ENCODE results near the gene TM4SF4. TPM values are rescaled to one million over a fixed set of nuclear protein-coding genes. Genes with fewer than 3 reads are reported as not detected.

Gene TM4SF4
- total RNA-seq, 5 donors from 2014 or later (not counting 1 experiment from before 2014, with no cell fraction given) = 0.85 to 1.1 (median 0.86) TPM; not detected in 2

GRCh38 chr3:149450281-149450680, 24.2 kb upstream of the TM4SF4 start:
- ATAC-seq (replicated peaks in 1 of 4) (no peak), DNase-seq (no peak)
- Histone ChIP-seq H3K4me3 (ENCODE audit: control insufficient read depth in 1 of 2, extremely low read depth in 1 of 2, low read length in 1 of 2) (no peak overlapping the region), H3K27ac (ENCODE audit: low read length) (no peak overlapping the region), H3K9me3 (no peaks in the 10 kb centered on the region), H3K36me3 (ENCODE audit: control insufficient read depth in 2 of 2, extremely low read depth in 1 of 2, insufficient read depth in 1 of 2, low read length in 1 of 2) (no peaks in the 10 kb centered on the region), H3K27me3 (replicated peaks in 1 of 2; ENCODE audit: control insufficient read depth in 2 of 2, extremely low read depth in 1 of 2, insufficient read depth in 2 of 2, low read length in 1 of 2) (peaks cover 0 to 5% of the 10 kb centered on the region in 2 experiments), H3K4me1 (ENCODE audit: control insufficient read depth in 1 of 2, extremely low read depth in 1 of 2, insufficient read depth in 2 of 2, low read length in 2 of 2) (no peaks in the 10 kb centered on the region)
- Mint-ChIP-seq H3K27ac (no peak overlapping the region), H3K9me3 (peaks cover 7 to 23% (median 10%) of the 10 kb centered on the region in 3 donors), H3K4me1 (no peaks in the 10 kb centered on the region), H3K4me3 (no peak overlapping the region), H3K36me3 (no peaks in the 10 kb centered on the region), H3K27me3 (peaks cover 6 to 8% of the 10 kb centered on the region in 2 donors)
- WGBS (ENCODE audit: insufficient coverage) = no CpG with 5 or more reads among the region's 2 CpGs
- ChIA-PET POLR2A (no interaction called here), CTCF (no interaction called here)

- Mint-ChIP-seq H3K36me3 (no peaks in the 10 kb centered on the region), H3K27me3 (peaks cover 14 to 15% of the 10 kb centered on the region in 2 donors), H3K27ac (no peak overlapping the region), H3K9me3 (peaks cover 7 to 23% (median 10%) of the 10 kb centered on the region in 3 donors), H3K4me3 (no peak overlapping the region), H3K4me1 (no peaks in the 10 kb centered on the region)
- Histone ChIP-seq H3K9me3 (no peaks in the 10 kb centered on the region), H3K27ac (ENCODE audit: low read length) (no peak overlapping the region), H3K4me1 (ENCODE audit: control insufficient read depth in 1 of 2, extremely low read depth in 1 of 2, insufficient read depth in 2 of 2, low read length in 2 of 2) (no peaks in the 10 kb centered on the region), H3K4me3 (ENCODE audit: control insufficient read depth in 1 of 2, extremely low read depth in 1 of 2, low read length in 1 of 2) (no peak overlapping the region), H3K27me3 (replicated peaks in 1 of 2; ENCODE audit: control insufficient read depth in 2 of 2, extremely low read depth in 1 of 2, insufficient read depth in 2 of 2, low read length in 1 of 2) (peaks cover 2 to 5% of the 10 kb centered on the region in 2 experiments), H3K36me3 (ENCODE audit: control insufficient read depth in 2 of 2, extremely low read depth in 1 of 2, insufficient read depth in 1 of 2, low read length in 1 of 2) (no peaks in the 10 kb centered on the region)
- ChIA-PET CTCF (no interaction called here), POLR2A (no interaction called here)
- DNase-seq = no peak
- no peak for ATAC-seq (replicated peaks in 1 of 4)
- WGBS (ENCODE audit: insufficient coverage) = 51% methylated on average over 3 of the region's 3 CpGs
These were observed 22.5 kb upstream of the TM4SF4 start for GRCh38 chr3:149452036-149452435.

GRCh38 chr3:149453140-149453805, 21.2 kb upstream of the TM4SF4 start:
- H3K4me1 Mint-ChIP-seq = no peaks in the 10 kb centered on the region
- no peak overlapping the region for H3K4me3 ChIP-seq (ENCODE audit: control insufficient read depth in 1 of 2, extremely low read depth in 1 of 2, low read length in 1 of 2)
- H3K36me3 Mint-ChIP-seq = no peaks in the 10 kb centered on the region
- whole genome bisulfite sequencing (ENCODE audit: insufficient coverage) = no CpG with 5 or more reads among the region's 1 CpG
- H3K9me3 ChIP-seq = no peaks in the 10 kb centered on the region
- CTCF ChIA-PET = no interaction called here
- no peak overlapping the region for H3K27ac ChIP-seq (ENCODE audit: low read length)
- peaks cover 2 to 5% of the 10 kb centered on the region in 2 experiments for H3K27me3 ChIP-seq (replicated peaks in 1 of 2; ENCODE audit: control insufficient read depth in 2 of 2, extremely low read depth in 1 of 2, insufficient read depth in 2 of 2, low read length in 1 of 2)
- peaks cover 15 to 16% of the 10 kb centered on the region in 2 donors for H3K27me3 Mint-ChIP-seq
- H3K4me1 ChIP-seq (ENCODE audit: control insufficient read depth in 1 of 2, extremely low read depth in 1 of 2, insufficient read depth in 2 of 2, low read length in 2 of 2) = no peaks in the 10 kb centered on the region
- POLR2A ChIA-PET = no interaction called here
- H3K9me3 Mint-ChIP-seq = peaks cover 7 to 23% (median 10%) of the 10 kb centered on the region in 3 donors
- no peaks in the 10 kb centered on the region for H3K36me3 ChIP-seq (ENCODE audit: control insufficient read depth in 2 of 2, extremely low read depth in 1 of 2, insufficient read depth in 1 of 2, low read length in 1 of 2)
- no peak overlapping the region for H3K27ac Mint-ChIP-seq
- no peak overlapping the region for H3K4me3 Mint-ChIP-seq
- ATAC-seq (replicated peaks in 1 of 4) (no peak), DNase-seq (no peak)

GRCh38 chr3:149454746-149455145, 19.8 kb upstream of the TM4SF4 start:
- CTCF ChIA-PET = interaction anchor here in 1 of 2 donors (1.1 kb wide), 1 partner anchor 46 kb away, joined by 3 read pairs; no protein-coding TSS in a partner anchor
- DNase-seq (no peak), ATAC-seq (replicated peaks in 1 of 4) (no peak)
- Histone ChIP-seq H3K4me3 (ENCODE audit: control insufficient read depth in 1 of 2, extremely low read depth in 1 of 2, low read length in 1 of 2) (no peak overlapping the region), H3K4me1 (ENCODE audit: control insufficient read depth in 1 of 2, extremely low read depth in 1 of 2, insufficient read depth in 2 of 2, low read length in 2 of 2) (no peaks in the 10 kb centered on the region), H3K9me3 (no peaks in the 10 kb centered on the region), H3K36me3 (ENCODE audit: control insufficient read depth in 2 of 2, extremely low read depth in 1 of 2, insufficient read depth in 1 of 2, low read length in 1 of 2) (no peaks in the 10 kb centered on the region), H3K27me3 (replicated peaks in 1 of 2; ENCODE audit: control insufficient read depth in 2 of 2, extremely low read depth in 1 of 2, insufficient read depth in 2 of 2, low read length in 1 of 2) (peaks cover 2% of the 10 kb centered on the region in 2 experiments), H3K27ac (ENCODE audit: low read length) (no peak overlapping the region)
- Mint-ChIP-seq H3K36me3 (no peaks in the 10 kb centered on the region), H3K4me3 (no peak overlapping the region), H3K27me3 (peaks cover 15% of the 10 kb centered on the region in 2 donors), H3K27ac (no peak overlapping the region), H3K9me3 (peaks cover 7 to 23% (median 10%) of the 10 kb centered on the region in 3 donors), H3K4me1 (no peaks in the 10 kb centered on the region)
- POLR2A ChIA-PET = no interaction called here

- no peak overlapping the region for H3K27ac Mint-ChIP-seq
- no CpG with 5 or more reads among the region's 3 CpGs for WGBS (ENCODE audit: insufficient coverage)
- CTCF ChIA-PET = interaction anchor here in 1 of 2 donors (1.1 kb wide), 1 partner anchor 46 kb away, joined by 3 read pairs; no protein-coding TSS in a partner anchor
- Histone ChIP-seq H3K27ac (ENCODE audit: low read length) (no peak overlapping the region), H3K4me3 (ENCODE audit: control insufficient read depth in 1 of 2, extremely low read depth in 1 of 2, low read length in 1 of 2) (no peak overlapping the region), H3K9me3 (no peaks in the 10 kb centered on the region), H3K4me1 (ENCODE audit: control insufficient read depth in 1 of 2, extremely low read depth in 1 of 2, insufficient read depth in 2 of 2, low read length in 2 of 2) (no peaks in the 10 kb centered on the region), H3K36me3 (ENCODE audit: control insufficient read depth in 2 of 2, extremely low read depth in 1 of 2, insufficient read depth in 1 of 2, low read length in 1 of 2) (no peaks in the 10 kb centered on the region), H3K27me3 (replicated peaks in 1 of 2; ENCODE audit: control insufficient read depth in 2 of 2, extremely low read depth in 1 of 2, insufficient read depth in 2 of 2, low read length in 1 of 2) (peaks cover 0 to 2% of the 10 kb centered on the region in 2 experiments)
- H3K9me3 Mint-ChIP-seq = peaks cover 7 to 21% (median 10%) of the 10 kb centered on the region in 3 donors
- H3K36me3 Mint-ChIP-seq = no peaks in the 10 kb centered on the region
- ATAC-seq (replicated peaks in 1 of 4) (no peak), DNase-seq (no peak)
- no peaks in the 10 kb centered on the region for H3K4me1 Mint-ChIP-seq
- no peak overlapping the region for H3K4me3 Mint-ChIP-seq
- peaks cover 12 to 15% of the 10 kb centered on the region in 2 donors for H3K27me3 Mint-ChIP-seq
- POLR2A ChIA-PET = no interaction called here
These were observed 19.1 kb upstream of the TM4SF4 start for GRCh38 chr3:149455366-149455765.

- Histone ChIP-seq H3K36me3 (ENCODE audit: control insufficient read depth in 2 of 2, extremely low read depth in 1 of 2, insufficient read depth in 1 of 2, low read length in 1 of 2) (no peaks in the 10 kb centered on the region), H3K27me3 (replicated peaks in 1 of 2; ENCODE audit: control insufficient read depth in 2 of 2, extremely low read depth in 1 of 2, insufficient read depth in 2 of 2, low read length in 1 of 2) (peaks cover 0 to 2% of the 10 kb centered on the region in 2 experiments), H3K27ac (ENCODE audit: low read length) (no peak overlapping the region), H3K9me3 (no peaks in the 10 kb centered on the region), H3K4me1 (ENCODE audit: control insufficient read depth in 1 of 2, extremely low read depth in 1 of 2, insufficient read depth in 2 of 2, low read length in 2 of 2) (no peaks in the 10 kb centered on the region), H3K4me3 (ENCODE audit: control insufficient read depth in 1 of 2, extremely low read depth in 1 of 2, low read length in 1 of 2) (no peak overlapping the region)
- no peak for ATAC-seq (replicated peaks in 1 of 4)
- peaks cover 7 to 18% (median 9%) of the 10 kb centered on the region in 3 donors for H3K9me3 Mint-ChIP-seq
- ChIA-PET POLR2A (no interaction called here), CTCF (no interaction called here)
- H3K27ac Mint-ChIP-seq = no peak overlapping the region
- no peak for DNase-seq
- 20% methylated on average over 1 of the region's 1 CpG for WGBS (ENCODE audit: insufficient coverage)
- H3K36me3 Mint-ChIP-seq = no peaks in the 10 kb centered on the region
- H3K4me1 Mint-ChIP-seq = no peaks in the 10 kb centered on the region
- no peak overlapping the region for H3K4me3 Mint-ChIP-seq
- H3K27me3 Mint-ChIP-seq = peaks cover 12 to 15% of the 10 kb centered on the region in 2 donors
These were observed 18.5 kb upstream of the TM4SF4 start for GRCh38 chr3:149455989-149456388.

Data from T-cell (primary cell).